Measurements from ENCODE around the gene SPRTN.

The SPRTN gene

DNA sequence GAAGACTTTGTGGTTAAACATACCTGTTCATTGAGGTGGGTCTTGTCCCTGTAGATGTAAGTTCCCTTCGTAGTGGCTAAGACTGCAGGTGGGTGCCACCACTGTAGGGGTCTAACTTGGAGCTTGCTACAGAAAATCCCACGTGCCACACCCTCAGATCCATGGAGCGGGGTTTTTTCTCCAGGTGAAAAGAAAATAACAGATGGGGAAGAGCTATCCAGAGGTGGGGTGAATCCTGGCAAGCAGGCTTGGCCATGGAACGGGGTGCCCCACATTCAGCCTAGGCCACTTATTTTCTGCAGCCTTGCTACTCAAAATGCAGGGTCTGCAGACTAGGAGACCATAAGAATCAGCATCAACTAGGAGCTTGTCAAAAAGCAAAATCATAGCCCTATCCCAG, 24.4 kb upstream of the SPRTN start:
- H3K27ac ChIP-seq = no peak overlapping the region
- TF ChIP-seq ZFX (IDR thresholded peaks at IDR 0.05; ENCODE audit: borderline replicate concordance) = no peak
- TF ChIP-seq, protein P1, sequence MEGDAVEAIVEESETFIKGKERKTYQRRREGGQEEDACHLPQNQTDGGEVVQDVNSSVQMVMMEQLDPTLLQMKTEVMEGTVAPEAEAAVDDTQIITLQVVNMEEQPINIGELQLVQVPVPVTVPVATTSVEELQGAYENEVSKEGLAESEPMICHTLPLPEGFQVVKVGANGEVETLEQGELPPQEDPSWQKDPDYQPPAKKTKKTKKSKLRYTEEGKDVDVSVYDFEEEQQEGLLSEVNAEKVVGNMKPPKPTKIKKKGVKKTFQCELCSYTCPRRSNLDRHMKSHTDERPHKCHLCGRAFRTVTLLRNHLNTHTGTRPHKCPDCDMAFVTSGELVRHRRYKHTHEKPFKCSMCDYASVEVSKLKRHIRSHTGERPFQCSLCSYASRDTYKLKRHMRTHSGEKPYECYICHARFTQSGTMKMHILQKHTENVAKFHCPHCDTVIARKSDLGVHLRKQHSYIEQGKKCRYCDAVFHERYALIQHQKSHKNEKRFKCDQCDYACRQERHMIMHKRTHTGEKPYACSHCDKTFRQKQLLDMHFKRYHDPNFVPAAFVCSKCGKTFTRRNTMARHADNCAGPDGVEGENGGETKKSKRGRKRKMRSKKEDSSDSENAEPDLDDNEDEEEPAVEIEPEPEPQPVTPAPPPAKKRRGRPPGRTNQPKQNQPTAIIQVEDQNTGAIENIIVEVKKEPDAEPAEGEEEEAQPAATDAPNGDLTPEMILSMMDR (IDR thresholded peaks at IDR 0.05) = no peak

DNA sequence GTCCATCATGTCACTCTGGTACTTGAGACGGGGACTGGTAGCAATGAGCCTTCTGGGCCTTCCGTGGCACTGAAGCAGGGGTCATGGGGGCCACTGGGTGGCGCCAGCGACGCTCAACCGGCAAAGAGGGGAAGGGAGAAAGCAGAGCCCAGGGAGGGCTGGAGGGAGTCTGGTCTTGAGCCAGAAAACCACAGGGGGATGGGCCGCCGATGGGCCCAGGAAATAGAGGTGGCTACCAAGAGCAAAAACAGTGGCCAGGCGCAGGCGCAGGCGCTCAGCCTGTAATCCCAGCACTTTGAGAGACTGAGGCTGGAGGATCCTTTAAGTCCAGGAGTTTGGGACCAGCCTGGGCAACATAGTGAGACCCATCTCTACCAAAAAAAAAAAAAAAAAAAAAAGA, 22.2 kb upstream of the SPRTN start:
- TF ChIP-seq, protein P1 (IDR thresholded peaks at IDR 0.05) = peak; percentile 86
- no peak for TF ChIP-seq ZFX (IDR thresholded peaks at IDR 0.05; ENCODE audit: borderline replicate concordance)
- H3K27ac ChIP-seq = no peak overlapping the region

DNA sequence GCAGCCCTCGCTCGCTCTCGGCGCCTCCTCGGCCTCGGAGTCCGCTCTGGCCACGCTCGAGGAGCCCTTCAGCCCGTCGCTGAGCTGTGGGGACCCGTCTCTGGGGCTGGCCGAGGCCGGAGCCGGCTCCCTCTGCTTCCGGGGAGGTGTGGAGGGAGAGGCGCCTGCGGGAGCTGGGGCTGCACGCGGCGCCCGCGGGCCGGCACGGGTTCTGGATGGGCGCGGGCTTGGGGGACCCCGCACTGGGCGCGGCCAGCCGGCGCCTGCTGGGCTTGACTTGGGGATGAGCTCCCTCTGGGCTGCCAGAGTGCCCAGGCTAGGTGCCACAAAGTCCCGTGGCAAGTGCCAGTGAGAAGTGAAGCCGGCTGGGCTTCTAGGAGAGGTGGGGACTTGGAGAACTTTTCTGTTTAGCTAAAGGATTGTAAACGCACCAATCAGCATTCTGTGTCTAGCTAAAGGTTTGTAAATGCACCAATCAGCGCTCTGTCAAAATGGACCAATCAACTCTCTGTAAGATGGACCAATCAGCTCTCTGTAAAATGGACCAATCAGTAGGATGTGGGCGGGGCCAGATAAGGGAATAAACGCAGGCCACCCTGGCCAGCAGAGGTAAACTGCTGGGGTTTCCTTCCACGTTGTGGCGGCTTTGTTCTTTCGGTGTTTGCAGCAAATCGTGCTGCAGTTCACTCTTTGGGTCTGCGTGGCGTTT, 20.6 kb upstream of the SPRTN start:
- no peak overlapping the region for H3K27ac ChIP-seq
- TF ChIP-seq ZFX (IDR thresholded peaks at IDR 0.05; ENCODE audit: borderline replicate concordance) = no peak
- TF ChIP-seq, protein P1 (IDR thresholded peaks at IDR 0.05) = no peak

DNA sequence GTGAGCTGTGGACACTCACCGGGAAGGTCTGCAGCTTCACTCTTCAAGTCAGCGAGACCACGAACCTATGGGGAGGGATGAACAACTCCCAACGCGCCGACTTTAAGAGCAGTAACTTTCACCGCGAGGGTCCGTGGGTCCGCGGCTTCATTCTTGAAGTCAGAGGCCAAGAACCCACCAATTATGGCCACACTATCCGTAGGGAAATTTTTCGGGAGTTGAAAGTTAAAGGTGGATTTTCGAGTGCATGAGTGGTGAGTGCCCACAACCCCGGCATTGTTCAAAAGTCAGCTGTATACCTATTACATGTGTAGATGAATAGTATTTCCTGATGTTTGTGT, 20.1 kb upstream of the SPRTN start:
- no peak overlapping the region for H3K27ac ChIP-seq
- TF ChIP-seq, protein P1 (IDR thresholded peaks at IDR 0.05) = no peak
- TF ChIP-seq ZFX (IDR thresholded peaks at IDR 0.05; ENCODE audit: borderline replicate concordance) = no peak

DNA sequence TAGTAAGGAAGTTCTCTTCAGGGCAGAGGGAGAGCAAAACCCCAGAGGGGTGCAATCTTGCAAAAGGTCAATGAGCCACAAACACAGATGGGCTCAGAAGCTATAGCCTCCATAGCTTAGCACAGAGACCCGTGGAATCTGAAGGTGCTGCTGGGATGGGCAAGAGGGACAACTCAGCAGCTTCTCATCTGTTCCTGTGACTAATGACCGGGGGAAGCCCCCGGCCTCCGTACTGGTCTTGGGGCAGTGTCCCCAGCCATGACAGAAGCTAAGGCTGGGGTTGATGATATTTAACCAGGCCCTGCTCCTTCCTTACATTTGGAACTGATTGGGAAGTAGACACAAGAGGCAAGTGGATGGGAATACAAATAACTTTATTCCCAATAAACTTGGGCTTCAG, 19.5 kb upstream of the SPRTN start:
- TF ChIP-seq, protein P1 (IDR thresholded peaks at IDR 0.05) = no peak
- no peak for TF ChIP-seq ZFX (IDR thresholded peaks at IDR 0.05; ENCODE audit: borderline replicate concordance)
- H3K27ac ChIP-seq = no peak overlapping the region

DNA sequence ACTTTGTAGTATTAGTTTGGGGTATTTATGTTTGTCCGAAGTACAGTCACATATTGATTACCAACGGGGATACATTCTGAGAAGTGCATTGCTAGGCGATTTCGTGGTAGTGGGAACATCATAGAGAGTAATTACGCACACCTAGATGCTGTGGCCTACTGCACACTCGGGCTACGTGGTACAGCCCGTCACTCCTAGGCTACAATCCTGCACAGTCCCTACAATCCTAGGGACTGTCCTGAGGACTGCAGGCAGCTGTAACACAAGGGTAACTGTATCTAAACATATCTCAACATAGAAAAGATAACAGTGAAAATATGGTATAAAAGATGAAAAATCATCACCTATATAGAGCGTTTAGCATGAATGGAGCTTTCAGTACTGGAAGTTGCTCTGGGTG, 19.0 kb upstream of the SPRTN start:
- TF ChIP-seq, protein P1 (IDR thresholded peaks at IDR 0.05) = no peak
- no peak for TF ChIP-seq ZFX (IDR thresholded peaks at IDR 0.05; ENCODE audit: borderline replicate concordance)
- no peak overlapping the region for H3K27ac ChIP-seq

DNA sequence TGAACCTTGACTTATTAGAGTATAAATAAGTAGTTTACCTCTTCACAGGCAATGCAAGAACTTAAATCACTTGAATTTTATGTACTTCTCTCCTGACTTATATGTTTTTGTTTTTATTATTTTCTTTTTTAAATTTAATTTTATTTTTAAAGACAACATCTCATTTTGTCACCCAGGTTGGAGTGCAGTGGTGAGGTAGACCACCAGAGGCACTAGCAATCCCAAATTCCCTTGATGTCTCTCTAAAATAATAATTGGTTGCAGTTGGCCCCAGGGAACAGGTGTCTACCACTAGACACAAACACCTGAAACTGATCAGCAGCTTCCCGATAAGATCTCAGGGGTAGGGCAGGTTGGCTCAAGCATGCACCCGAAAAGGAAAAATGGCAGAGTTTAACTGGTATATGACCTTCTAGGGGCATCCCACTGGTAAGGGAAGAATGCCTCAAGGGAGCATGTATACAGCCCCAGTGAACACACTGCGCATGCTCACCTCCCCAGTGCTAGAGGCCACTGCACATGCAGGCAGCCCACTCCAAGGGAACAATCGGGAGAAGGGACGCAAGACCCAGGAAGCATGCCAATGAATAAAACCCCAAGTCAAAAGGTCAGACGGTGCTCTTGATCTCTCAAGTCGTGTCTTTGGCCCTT, 15.1 kb upstream of the SPRTN start:
- no peak overlapping the region for H3K27ac ChIP-seq
- TF ChIP-seq, protein P1 (IDR thresholded peaks at IDR 0.05) = peak; percentile 37; the same call in 1 of the 2 replicates
- TF ChIP-seq ZFX (IDR thresholded peaks at IDR 0.05; ENCODE audit: borderline replicate concordance) = no peak
